Peyer's patch (tissue), 4 donors: ENCODE results near the gene OR52E5. TPM values are rescaled to one million over a fixed set of nuclear protein-coding genes. Genes with fewer than 3 reads are reported as not detected.

Experiments used
- DNase-seq, 3 donors: peaks; one replicate each; pipeline ENCODE4 v3.0.0-alpha.2; 2017 to 2019
- H3K27ac ChIP-seq, 4 donors: fragments of 200-600 bp; sonication (generic); one replicate each; pipeline ENCODE4 v1.5.1; 2016 to 2019
- H3K27me3 ChIP-seq, 2 donors: fragments of 200-600 bp; sonication (generic); one replicate each; pipeline ENCODE4 v1.5.1; 2019
- H3K36me3 ChIP-seq, 3 donors: fragments of 200-600 bp; sonication (generic); one replicate each; pipeline ENCODE4 v1.5.1; 2016 to 2019
- H3K4me1 ChIP-seq, 4 donors: fragments of 200-600 bp; sonication (generic); one replicate each; pipeline ENCODE4 v1.5.1; 2016 to 2019
- H3K4me3 ChIP-seq, 4 donors: fragments of 200-600 bp; sonication (generic); 1 replicate in 3 of 4; 2 replicates in 1 of 4; pipeline ENCODE4 v1.5.1; 2016 to 2019; ENCODE audit warnings: mild to moderate bottlenecking in 1 of 4
- H3K9me3 ChIP-seq, 4 donors: fragments of 200-600 bp; sonication (generic); one replicate each; pipeline ENCODE4 v1.5.1; 2016 to 2019; ENCODE audit warnings: mild to moderate bottlenecking in 1 of 4
- CTCF ChIP-seq, 6 experiments: fragments of 450-650 bp in 4 of 6; fragments of 200-600 bp in 2 of 6; sonication (generic) in 1 of 6; IDR thresholded peaks; one replicate each; pipeline ENCODE4 v1.5.1; 2017 to 2019; ENCODE audit warnings: antibody characterized with exemption in 6 of 6, mild to moderate bottlenecking in 3 of 6, moderate library complexity in 1 of 6
- POLR2A ChIP-seq, 2 donors: fragments of 450-650 bp; IDR thresholded peaks; one replicate each; pipeline ENCODE4 v1.5.1; 2017; ENCODE audit warnings: antibody characterized with exemption in 2 of 2, mild to moderate bottlenecking in 2 of 2, moderate library complexity in 2 of 2
- total RNA-seq, 4 donors: library from RNA; depleted of rRNA; stranded (reverse); fragments of >200 nt; gene quantifications; one replicate each; pipeline ENCODE4 v1.1.0, GENCODE V29; 2016

Gene OR52E5
- total RNA-seq, 4 donors from 2014 or later = not detected

GRCh38 chr11:5933116-5933515 lies 40.1 kb downstream of the OR52E5 start:
- Histone ChIP-seq H3K36me3 (no peaks in the 10 kb centered on the region), H3K9me3 (no peaks in the 10 kb centered on the region), H3K27ac (no peak overlapping the region), H3K4me3 (no peak overlapping the region), H3K4me1 (no peaks in the 10 kb centered on the region), H3K27me3 (no peaks in the 10 kb centered on the region)
- TF ChIP-seq POLR2A (IDR thresholded peaks at IDR 0.05) (no peak), CTCF (IDR thresholded peaks at IDR 0.05) (no peak)
- no peak for DNase-seq

- H3K36me3 ChIP-seq = no peaks in the 10 kb centered on the region
- no peak overlapping the region for H3K27ac ChIP-seq
- no peaks in the 10 kb centered on the region for H3K4me1 ChIP-seq
- no peak for DNase-seq
- TF ChIP-seq CTCF (IDR thresholded peaks at IDR 0.05) (no peak), POLR2A (IDR thresholded peaks at IDR 0.05) (no peak)
- H3K4me3 ChIP-seq = no peak overlapping the region
- H3K27me3 ChIP-seq = no peaks in the 10 kb centered on the region
- H3K9me3 ChIP-seq = no peaks in the 10 kb centered on the region
Observed at GRCh38 chr11:5937868-5938602, 45.0 kb downstream of the OR52E5 start.

GRCh38 chr11:5938603-5938965 lies 45.6 kb downstream of the OR52E5 start:
- no peaks in the 10 kb centered on the region for H3K4me1 ChIP-seq
- H3K27me3 ChIP-seq = no peaks in the 10 kb centered on the region
- H3K4me3 ChIP-seq = no peak overlapping the region
- H3K9me3 ChIP-seq = no peaks in the 10 kb centered on the region
- no peak overlapping the region for H3K27ac ChIP-seq
- TF ChIP-seq CTCF (IDR thresholded peaks at IDR 0.05) (no peak), POLR2A (IDR thresholded peaks at IDR 0.05) (no peak)
- DNase-seq = no peak
- no peaks in the 10 kb centered on the region for H3K36me3 ChIP-seq

GRCh38 chr11:5940748-5941147 lies 47.7 kb downstream of the OR52E5 start:
- H3K27ac ChIP-seq = no peak overlapping the region

GRCh38 chr11:5941951-5942350 lies 48.9 kb downstream of the OR52E5 start, which contains the start of gene OR56A3:
Gene OR56A3 (plus strand): TSS chr11:5942251. CDS start chr11:5947347, 5,096 bp downstream.
- DNase-seq = no peak
- Histone ChIP-seq H3K27me3 (no peaks in the 10 kb centered on the region), H3K36me3 (no peaks in the 10 kb centered on the region), H3K4me1 (no peaks in the 10 kb centered on the region), H3K4me3 (no peak within 1 kb of the TSS), H3K27ac (no peak within 1 kb of the TSS), H3K9me3 (no peaks in the 10 kb centered on the region)
- no peak for TF ChIP-seq POLR2A (IDR thresholded peaks at IDR 0.05)
- TF ChIP-seq CTCF (IDR thresholded peaks at IDR 0.05) = no peak

More at GRCh38 chr11:5940748-5941147, 47.7 kb downstream of the OR52E5 start:
- no peak for TF ChIP-seq POLR2A (IDR thresholded peaks at IDR 0.05)
- no peak for TF ChIP-seq CTCF (IDR thresholded peaks at IDR 0.05)
- no peak overlapping the region for H3K4me3 ChIP-seq
- no peaks in the 10 kb centered on the region for H3K4me1 ChIP-seq
- H3K36me3 ChIP-seq = no peaks in the 10 kb centered on the region
- no peaks in the 10 kb centered on the region for H3K27me3 ChIP-seq
- no peaks in the 10 kb centered on the region for H3K9me3 ChIP-seq
- DNase-seq = no peak

Other genes with a start within 250 kb of the OR52E5 start
- 10 to 100 TPM in 3 of 4 donors, 1 to 10 TPM in 1; 8.1 to 55.3 (median 21.3) TPM for gene TRIM5, start 208.1 kb upstream of the OR52E5 start, total RNA-seq
- 100 to 1,000 TPM in 1 of 4 donors, 10 to 100 TPM in 3; 23.9 to 309 (median 34.3) TPM for gene TRIM22, start 203.4 kb upstream of the OR52E5 start, total RNA-seq
- not detected for gene OR56B1, start 156.8 kb upstream of the OR52E5 start, total RNA-seq
- not detected for gene OR52N4, start 139.0 kb upstream of the OR52E5 start, total RNA-seq
- gene OR52N5, start 109.9 kb upstream of the OR52E5 start, total RNA-seq = not detected
- gene OR52N1, start 101.9 kb upstream of the OR52E5 start, total RNA-seq = not detected
- gene OR52N2, start 84.3 kb upstream of the OR52E5 start, total RNA-seq = not detected
- not detected for gene OR52E6, start 51.3 kb upstream of the OR52E5 start, total RNA-seq
- gene OR52E8, start 35.5 kb upstream of the OR52E5 start, total RNA-seq = not detected
- gene OR52E4, start 12.6 kb upstream of the OR52E5 start, total RNA-seq = not detected
- gene OR56A3, start 49.0 kb downstream of the OR52E5 start, total RNA-seq = not detected
- not detected for gene OR56A5, start 75.3 kb downstream of the OR52E5 start, total RNA-seq
- gene OR52L1, start 93.8 kb downstream of the OR52E5 start, total RNA-seq = not detected
- gene OR56A4, start 113.7 kb downstream of the OR52E5 start, total RNA-seq = not detected
- gene OR56A1, start 137.6 kb downstream of the OR52E5 start, total RNA-seq = not detected
- gene OR56B4, start 214.5 kb downstream of the OR52E5 start, total RNA-seq = not detected